IPS-18a (cell line): ENCODE measurements around the gene PLCB1.

Source experiments
- H3K27ac ChIP-seq: one replicate; pipeline ENCODE4 v1.5.1; 2013; ENCODE audit warnings: low read length
- H3K27me3 ChIP-seq: one replicate; pipeline ENCODE4 v1.6.1; 2013; ENCODE audit warnings: mild to moderate bottlenecking, low read length; ENCODE audit not compliant: control insufficient read depth, insufficient read depth
- H3K36me3 ChIP-seq: one replicate; pipeline ENCODE4 v1.6.1; 2013; ENCODE audit warnings: low read depth, low read length; ENCODE audit not compliant: control insufficient read depth
- H3K4me1 ChIP-seq: one replicate; pipeline ENCODE4 v1.6.1; 2013; ENCODE audit warnings: low read depth, low read length; ENCODE audit not compliant: control insufficient read depth
- H3K4me3 ChIP-seq: one replicate; pipeline ENCODE4 v1.5.1; 2013; ENCODE audit warnings: low read length
- H3K9ac ChIP-seq: one replicate; pipeline ENCODE4 v1.6.1; 2013; ENCODE audit warnings: mild to moderate bottlenecking, low read length, moderate library complexity
- H3K9me3 ChIP-seq: one replicate; pipeline ENCODE4 v1.6.1; 2013; ENCODE audit warnings: low read depth, low read length; ENCODE audit not compliant: control insufficient read depth

PLCB1 gene

GRCh38 chr20:8562356-8562755 lies 430.3 kb downstream of the PLCB1 start:
- H3K9ac ChIP-seq = no peak overlapping the region
- no peak overlapping the region for H3K27ac ChIP-seq
- H3K4me3 ChIP-seq = no peak overlapping the region
- H3K27me3 ChIP-seq = no peaks in the 10 kb centered on the region
- no peaks in the 10 kb centered on the region for H3K36me3 ChIP-seq
- H3K4me1 ChIP-seq = no peaks in the 10 kb centered on the region
- no peaks in the 10 kb centered on the region for H3K9me3 ChIP-seq

GRCh38 chr20:8568075-8568474 lies 436.0 kb downstream of the PLCB1 start:
- H3K27ac ChIP-seq = no peak overlapping the region
- H3K27me3 ChIP-seq = no peaks in the 10 kb centered on the region
- no peaks in the 10 kb centered on the region for H3K4me1 ChIP-seq
- no peak overlapping the region for H3K9ac ChIP-seq
- H3K9me3 ChIP-seq = no peaks in the 10 kb centered on the region
- no peaks in the 10 kb centered on the region for H3K36me3 ChIP-seq
- H3K4me3 ChIP-seq = no peak overlapping the region

- no peak overlapping the region for H3K9ac ChIP-seq
Observed at GRCh38 chr20:8569766-8570165, 437.7 kb downstream of the PLCB1 start.

GRCh38 chr20:8571611-8572010 lies 439.5 kb downstream of the PLCB1 start:
- Histone ChIP-seq H3K9me3 (no peaks in the 10 kb centered on the region), H3K9ac (no peak overlapping the region), H3K27me3 (no peaks in the 10 kb centered on the region), H3K27ac (no peak overlapping the region), H3K4me3 (no peak overlapping the region), H3K4me1 (peaks cover 4% of the 10 kb centered on the region), H3K36me3 (no peaks in the 10 kb centered on the region)

More at GRCh38 chr20:8569766-8570165, 437.7 kb downstream of the PLCB1 start:
- H3K27me3 ChIP-seq = no peaks in the 10 kb centered on the region
- H3K4me3 ChIP-seq = no peak overlapping the region
- no peaks in the 10 kb centered on the region for H3K4me1 ChIP-seq
- no peaks in the 10 kb centered on the region for H3K36me3 ChIP-seq
- H3K9me3 ChIP-seq = no peaks in the 10 kb centered on the region
- no peak overlapping the region for H3K27ac ChIP-seq

GRCh38 chr20:8573686-8574085 lies 441.6 kb downstream of the PLCB1 start:
- H3K27ac ChIP-seq = no peak overlapping the region
- H3K36me3 ChIP-seq = no peaks in the 10 kb centered on the region
- H3K9me3 ChIP-seq = no peaks in the 10 kb centered on the region
- no peak overlapping the region for H3K9ac ChIP-seq
- peaks cover 4% of the 10 kb centered on the region for H3K4me1 ChIP-seq
- no peak overlapping the region for H3K4me3 ChIP-seq
- no peaks in the 10 kb centered on the region for H3K27me3 ChIP-seq

GRCh38 chr20:8575114-8575513 lies 443.0 kb downstream of the PLCB1 start:
- Histone ChIP-seq H3K36me3 (no peaks in the 10 kb centered on the region), H3K9ac (no peak overlapping the region), H3K4me3 (no peak overlapping the region), H3K9me3 (no peaks in the 10 kb centered on the region), H3K27ac (no peak overlapping the region), H3K27me3 (no peaks in the 10 kb centered on the region), H3K4me1 (peaks cover 4% of the 10 kb centered on the region)

GRCh38 chr20:8578161-8578865 lies 446.2 kb downstream of the PLCB1 start:
- Histone ChIP-seq H3K27me3 (no peaks in the 10 kb centered on the region), H3K9me3 (no peaks in the 10 kb centered on the region), H3K4me1 (peaks cover 4% of the 10 kb centered on the region), H3K9ac (no peak overlapping the region), H3K4me3 (no peak overlapping the region), H3K36me3 (no peaks in the 10 kb centered on the region), H3K27ac (no peak overlapping the region)

- no peak overlapping the region for H3K27ac ChIP-seq
- no peak overlapping the region for H3K4me3 ChIP-seq
- H3K27me3 ChIP-seq = no peaks in the 10 kb centered on the region
- H3K9me3 ChIP-seq = no peaks in the 10 kb centered on the region
- no peaks in the 10 kb centered on the region for H3K36me3 ChIP-seq
- peaks cover 9% of the 10 kb centered on the region for H3K4me1 ChIP-seq
- H3K9ac ChIP-seq = no peak overlapping the region
Observed at GRCh38 chr20:8579035-8579434, 447.0 kb downstream of the PLCB1 start.

GRCh38 chr20:8581446-8582183 lies 449.5 kb downstream of the PLCB1 start:
- Histone ChIP-seq H3K36me3 (no peaks in the 10 kb centered on the region), H3K9ac (no peak overlapping the region), H3K27ac (no peak overlapping the region), H3K9me3 (no peaks in the 10 kb centered on the region), H3K4me3 (no peak overlapping the region), H3K4me1 (peaks cover 5% of the 10 kb centered on the region), H3K27me3 (no peaks in the 10 kb centered on the region)

GRCh38 chr20:8583012-8583565 lies 451.0 kb downstream of the PLCB1 start:
- Histone ChIP-seq H3K4me3 (no peak overlapping the region), H3K9me3 (no peaks in the 10 kb centered on the region), H3K9ac (no peak overlapping the region), H3K27ac (peak overlapping the region; percentile 42), H3K27me3 (no peaks in the 10 kb centered on the region), H3K36me3 (no peaks in the 10 kb centered on the region), H3K4me1 (peaks cover 5% of the 10 kb centered on the region)

GRCh38 chr20:8583566-8584043 lies 451.5 kb downstream of the PLCB1 start:
- Histone ChIP-seq H3K4me3 (no peak overlapping the region), H3K27ac (peak overlapping the region; percentile 42), H3K9ac (no peak overlapping the region), H3K27me3 (no peaks in the 10 kb centered on the region), H3K9me3 (no peaks in the 10 kb centered on the region), H3K4me1 (peaks cover 5% of the 10 kb centered on the region), H3K36me3 (no peaks in the 10 kb centered on the region)
